Progenitor cell of endocrine pancreas (in vitro differentiated cells): ENCODE measurements around the gene ANKRD63. TPM values are rescaled to one million over a fixed set of nuclear protein-coding genes. Genes with fewer than 3 reads are reported as not detected.

Source experiments
- DNase-seq: peaks from one replicate; pipeline ENCODE4 v3.0.0; 2021; ENCODE audit warnings: low spot score; ENCODE audit not compliant: unreplicated experiment
- H3K27ac Mint-ChIP-seq: 2 replicates; pipeline ENCODE4 v1.8.0; 2021; ENCODE audit warnings: mild to moderate bottlenecking, moderate library complexity, mixed read lengths
- H3K27me3 Mint-ChIP-seq: 2 replicates; pipeline ENCODE4 v1.8.0; 2021; ENCODE audit warnings: mixed read lengths
- H3K36me3 Mint-ChIP-seq: 2 replicates; pipeline ENCODE4 v1.8.0; 2022; ENCODE audit warnings: mixed read lengths; ENCODE audit not compliant: insufficient read depth
- H3K4me1 Mint-ChIP-seq: 2 replicates; pipeline ENCODE4 v1.8.0; 2021; ENCODE audit warnings: low read depth, mixed read lengths
- H3K4me3 Mint-ChIP-seq: 2 replicates; pipeline ENCODE4 v1.8.0; 2021; ENCODE audit warnings: low read depth, mild to moderate bottlenecking, moderate library complexity, mixed read lengths
- H3K9me3 Mint-ChIP-seq: 2 replicates; pipeline ENCODE4 v1.8.0; 2021; ENCODE audit warnings: low read depth, mixed read lengths
- CTCF ChIP-seq: fragments of 200-600 bp; sonication (generic); IDR thresholded peaks from one replicate; pipeline ENCODE4 v1.5.0; 2021; ENCODE audit warnings: antibody characterized with exemption, mild to moderate bottlenecking; ENCODE audit not compliant: unreplicated experiment
- total RNA-seq: library from RNA; stranded (reverse); gene quantifications from 2 replicates; pipeline ENCODE4 v1.2.1, GENCODE V29; 2021

ANKRD63 gene
- total RNA-seq, 1 donor from 2014 or later: not detected

GRCh38 chr15:40263024-40263754, 19.7 kb downstream of the ANKRD63 start:
- TF ChIP-seq CTCF: no peak
- Mint-ChIP-seq H3K27ac (no peak overlapping the region), H3K4me1 (no peaks in the 10 kb centered on the region), H3K36me3 (peaks cover 2% of the 10 kb centered on the region), H3K9me3 (no peaks in the 10 kb centered on the region), H3K4me3 (no peak overlapping the region), H3K27me3 (no peaks in the 10 kb centered on the region)
- DNase-seq: no peak

- H3K4me1 Mint-ChIP-seq: no peaks in the 10 kb centered on the region
- H3K36me3 Mint-ChIP-seq: peaks cover 2% of the 10 kb centered on the region
- H3K9me3 Mint-ChIP-seq: no peaks in the 10 kb centered on the region
- no peak for TF ChIP-seq CTCF
- no peak overlapping the region for H3K4me3 Mint-ChIP-seq
- peaks cover 5% of the 10 kb centered on the region for H3K27me3 Mint-ChIP-seq
- DNase-seq: no peak
- H3K27ac Mint-ChIP-seq: no peak overlapping the region
These were observed 23.8 kb downstream of the ANKRD63 start for GRCh38 chr15:40259021-40259420.

- no peak for DNase-seq
- H3K9me3 Mint-ChIP-seq: no peaks in the 10 kb centered on the region
These were observed 24.3 kb downstream of the ANKRD63 start for GRCh38 chr15:40258544-40258943.

GRCh38 chr15:40257656-40258450, 25.0 kb downstream of the ANKRD63 start:
- Mint-ChIP-seq H3K4me3 (no peak overlapping the region), H3K27ac (no peak overlapping the region), H3K36me3 (peaks cover 2% of the 10 kb centered on the region), H3K4me1 (peaks cover 4% of the 10 kb centered on the region), H3K27me3 (peaks cover 14% of the 10 kb centered on the region), H3K9me3 (no peaks in the 10 kb centered on the region)
- no peak for TF ChIP-seq CTCF
- no peak for DNase-seq

More at GRCh38 chr15:40258544-40258943, 24.3 kb downstream of the ANKRD63 start:
- H3K27ac Mint-ChIP-seq: no peak overlapping the region
- peaks cover 10% of the 10 kb centered on the region for H3K27me3 Mint-ChIP-seq
- H3K4me3 Mint-ChIP-seq: no peak overlapping the region
- no peaks in the 10 kb centered on the region for H3K4me1 Mint-ChIP-seq
- H3K36me3 Mint-ChIP-seq: peaks cover 2% of the 10 kb centered on the region
- no peak for TF ChIP-seq CTCF

- peaks cover 19% of the 10 kb centered on the region for H3K27me3 Mint-ChIP-seq
- H3K36me3 Mint-ChIP-seq: peaks cover 2% of the 10 kb centered on the region
- no peak for TF ChIP-seq CTCF
- no peak overlapping the region for H3K4me3 Mint-ChIP-seq
- H3K27ac Mint-ChIP-seq: no peak overlapping the region
- peaks cover 4% of the 10 kb centered on the region for H3K4me1 Mint-ChIP-seq
- DNase-seq: no peak
- no peaks in the 10 kb centered on the region for H3K9me3 Mint-ChIP-seq
These were observed 26.1 kb downstream of the ANKRD63 start for GRCh38 chr15:40256638-40257235.
